OCI-LY1 (cell line): Measurements from ENCODE around the gene DENND11.
"Not testable (repeated sequence)": the region's sequence is repeated elsewhere in the genome, so short reads cannot be mapped to it uniquely, and the experiment has no call there.

ENCODE experiments used
- EZH2 ChIP-seq: fragments of 200-600 bp; sonication (generic), shearing (Covaris generic); IDR thresholded peaks from 2 replicates; pipeline ENCODE4 v1.8.0; 2017; ENCODE audit warnings: borderline replicate concordance, mixed run types, mild to moderate bottlenecking, antibody characterized with exemption, low read length, moderate library complexity, mixed read lengths
- TF ChIP-seq, protein P1 (sequence below): fragments of 200-600 bp; sonication (generic), shearing (Covaris generic); IDR thresholded peaks from 2 replicates; pipeline ENCODE4 v1.5.1; 2017; ENCODE audit warnings: mild to moderate bottlenecking, antibody characterized with exemption, low read length, moderate library complexity, mixed read lengths

DNA sequence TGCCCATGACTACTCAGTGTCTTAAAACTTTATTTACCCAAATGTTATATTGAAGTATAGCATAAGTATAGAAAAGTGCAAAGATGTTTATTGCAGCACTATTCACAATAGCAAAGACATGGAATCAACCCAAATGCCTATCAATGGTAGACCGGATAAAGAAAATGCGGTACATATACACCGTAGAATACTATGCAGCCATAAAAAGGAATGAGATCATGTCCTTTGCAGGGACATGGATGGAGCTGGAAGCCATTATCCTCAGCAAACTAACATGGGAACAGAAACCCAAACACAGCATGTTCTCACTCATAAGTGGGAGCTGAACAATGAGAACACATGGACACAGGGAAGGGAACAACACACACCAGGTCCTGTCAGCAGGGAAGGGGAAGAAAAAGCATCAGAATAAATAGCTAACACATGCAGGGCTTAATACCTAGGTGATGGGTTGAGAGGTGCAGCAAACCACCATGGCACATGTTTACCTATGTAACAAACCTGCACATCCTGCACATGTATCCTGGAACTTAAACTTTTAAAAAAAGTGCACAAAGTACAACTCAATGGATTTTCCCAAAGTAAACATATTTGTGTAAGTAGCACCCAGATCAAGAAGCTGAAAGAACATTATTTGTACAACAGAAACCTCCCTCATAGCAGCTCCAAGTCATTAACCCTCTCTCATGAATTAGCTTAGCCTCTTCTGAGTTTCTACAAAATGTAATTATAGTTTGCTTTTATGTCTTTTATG, 12.7 kb downstream of the DENND11 start:
- TF ChIP-seq, protein P1, sequence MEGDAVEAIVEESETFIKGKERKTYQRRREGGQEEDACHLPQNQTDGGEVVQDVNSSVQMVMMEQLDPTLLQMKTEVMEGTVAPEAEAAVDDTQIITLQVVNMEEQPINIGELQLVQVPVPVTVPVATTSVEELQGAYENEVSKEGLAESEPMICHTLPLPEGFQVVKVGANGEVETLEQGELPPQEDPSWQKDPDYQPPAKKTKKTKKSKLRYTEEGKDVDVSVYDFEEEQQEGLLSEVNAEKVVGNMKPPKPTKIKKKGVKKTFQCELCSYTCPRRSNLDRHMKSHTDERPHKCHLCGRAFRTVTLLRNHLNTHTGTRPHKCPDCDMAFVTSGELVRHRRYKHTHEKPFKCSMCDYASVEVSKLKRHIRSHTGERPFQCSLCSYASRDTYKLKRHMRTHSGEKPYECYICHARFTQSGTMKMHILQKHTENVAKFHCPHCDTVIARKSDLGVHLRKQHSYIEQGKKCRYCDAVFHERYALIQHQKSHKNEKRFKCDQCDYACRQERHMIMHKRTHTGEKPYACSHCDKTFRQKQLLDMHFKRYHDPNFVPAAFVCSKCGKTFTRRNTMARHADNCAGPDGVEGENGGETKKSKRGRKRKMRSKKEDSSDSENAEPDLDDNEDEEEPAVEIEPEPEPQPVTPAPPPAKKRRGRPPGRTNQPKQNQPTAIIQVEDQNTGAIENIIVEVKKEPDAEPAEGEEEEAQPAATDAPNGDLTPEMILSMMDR, result not testable (repeated sequence)
- TF ChIP-seq EZH2, result not testable (repeated sequence)
